ENCODE results near the gene APELA.
"Not testable (repeated sequence)": the region's sequence is repeated elsewhere in the genome, so short reads cannot be mapped to it uniquely, and the experiment has no call there.

Gene APELA

DNA sequence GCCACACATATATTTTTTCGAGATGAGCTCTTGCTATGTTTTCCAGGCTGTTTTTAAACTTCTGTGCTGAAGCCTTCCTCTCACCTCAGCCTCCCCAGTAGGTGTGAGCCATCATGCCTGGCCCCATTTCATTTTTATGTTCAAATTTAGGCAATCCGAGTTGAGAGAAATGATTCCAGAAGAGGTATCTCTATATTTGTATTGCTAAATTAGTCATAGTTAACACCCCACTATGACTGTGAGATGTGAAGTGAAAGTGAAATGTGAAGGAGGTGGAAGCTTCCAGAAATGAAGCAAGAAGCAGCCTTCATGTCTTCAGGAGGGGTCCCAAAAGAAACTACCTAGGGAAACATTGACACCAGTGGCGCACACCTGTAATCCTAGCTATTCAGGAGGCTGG, 17.7 kb downstream of the APELA start:
- peaks cover 15% of the 10 kb centered on the region for H3K27me3 Mint-ChIP-seq
- DNase-seq (no peak), ATAC-seq (no peak)
- no peaks in the 10 kb centered on the region for H3K4me1 Mint-ChIP-seq
- H3K4me3 Mint-ChIP-seq = no peak overlapping the region
- H3K36me3 Mint-ChIP-seq (ENCODE audit: low read depth) = no peaks in the 10 kb centered on the region
- H3K9me3 Mint-ChIP-seq = no peaks in the 10 kb centered on the region
- H3K27ac Mint-ChIP-seq = no peak overlapping the region

GRCh38 chr4:164902608-164903007, 25.6 kb downstream of the APELA start:
- DNase-seq = no peak
- H3K4me1 Mint-ChIP-seq = no peaks in the 10 kb centered on the region
- no peak overlapping the region for H3K27ac Mint-ChIP-seq
- no peaks in the 10 kb centered on the region for H3K36me3 Mint-ChIP-seq (ENCODE audit: low read depth)
- no peak for ATAC-seq
- peaks cover 4% of the 10 kb centered on the region for H3K27me3 Mint-ChIP-seq
- no peaks in the 10 kb centered on the region for H3K9me3 Mint-ChIP-seq
- no peak overlapping the region for H3K4me3 Mint-ChIP-seq

DNA sequence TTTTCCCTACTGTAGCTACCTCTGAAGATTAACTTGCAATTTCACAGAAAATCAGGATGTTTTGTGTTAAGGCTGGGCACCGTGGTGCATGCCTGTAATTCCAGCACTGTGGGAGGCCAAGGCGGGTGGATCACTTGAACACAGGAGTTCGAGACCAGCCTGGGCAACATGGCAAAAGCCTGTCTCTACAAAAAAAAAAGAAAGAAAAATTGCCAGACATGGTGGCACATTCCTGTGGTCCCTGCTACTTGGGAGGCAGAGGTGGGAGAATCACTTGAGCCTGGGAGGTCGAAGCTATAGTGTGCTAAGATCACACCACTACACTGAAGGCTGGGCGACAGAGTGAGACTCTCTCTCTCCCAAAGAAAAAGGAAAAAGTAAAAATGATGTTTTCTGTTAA, 27.4 kb downstream of the APELA start:
- Mint-ChIP-seq H3K36me3 (ENCODE audit: low read depth) (no peaks in the 10 kb centered on the region), H3K9me3 (no peaks in the 10 kb centered on the region), H3K27me3 (peaks cover 2% of the 10 kb centered on the region), H3K4me3 (no peak overlapping the region), H3K4me1 (no peaks in the 10 kb centered on the region), H3K27ac (no peak overlapping the region)
- no peak for DNase-seq
- no peak for ATAC-seq

GRCh38 chr4:164904941-164905340, 28.0 kb downstream of the APELA start:
- H3K4me1 Mint-ChIP-seq = no peaks in the 10 kb centered on the region
- H3K27me3 Mint-ChIP-seq = peaks cover 2% of the 10 kb centered on the region
- H3K4me3 Mint-ChIP-seq = no peak overlapping the region
- DNase-seq (no peak), ATAC-seq (no peak)
- no peaks in the 10 kb centered on the region for H3K9me3 Mint-ChIP-seq
- H3K27ac Mint-ChIP-seq = no peak overlapping the region
- no peaks in the 10 kb centered on the region for H3K36me3 Mint-ChIP-seq (ENCODE audit: low read depth)

GRCh38 chr4:164906368-164906767, 29.4 kb downstream of the APELA start:
- Mint-ChIP-seq H3K27ac (no peak overlapping the region), H3K27me3 (peaks cover 2% of the 10 kb centered on the region), H3K9me3 (no peaks in the 10 kb centered on the region), H3K36me3 (ENCODE audit: low read depth) (no peaks in the 10 kb centered on the region), H3K4me1 (no peaks in the 10 kb centered on the region), H3K4me3 (no peak overlapping the region)
- DNase-seq = no peak
- ATAC-seq = no peak

DNA sequence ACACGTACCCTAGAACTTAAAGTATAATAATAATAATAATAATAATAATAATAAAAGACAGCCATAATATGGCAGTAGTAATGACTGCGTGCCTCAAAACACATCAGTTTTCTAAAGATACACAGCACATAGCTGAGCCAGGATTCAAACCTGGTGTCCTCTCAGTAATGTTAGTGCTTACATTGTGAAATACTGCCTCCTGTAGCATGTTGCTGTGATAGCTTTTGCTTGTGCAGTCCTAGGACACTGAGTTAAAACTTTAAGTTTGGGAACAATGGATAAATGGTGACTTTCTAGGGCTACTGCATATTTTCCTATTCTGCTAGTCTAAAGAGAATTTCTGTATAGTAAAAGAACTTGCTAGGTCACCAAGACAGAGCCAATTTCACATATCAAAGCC, 36.5 kb downstream of the APELA start:
- not testable (repeated sequence) for H3K27ac Mint-ChIP-seq; DNase-seq; H3K27me3 Mint-ChIP-seq; H3K36me3 Mint-ChIP-seq (ENCODE audit: low read depth); H3K9me3 Mint-ChIP-seq; H3K4me3 Mint-ChIP-seq; H3K4me1 Mint-ChIP-seq; ATAC-seq

DNA sequence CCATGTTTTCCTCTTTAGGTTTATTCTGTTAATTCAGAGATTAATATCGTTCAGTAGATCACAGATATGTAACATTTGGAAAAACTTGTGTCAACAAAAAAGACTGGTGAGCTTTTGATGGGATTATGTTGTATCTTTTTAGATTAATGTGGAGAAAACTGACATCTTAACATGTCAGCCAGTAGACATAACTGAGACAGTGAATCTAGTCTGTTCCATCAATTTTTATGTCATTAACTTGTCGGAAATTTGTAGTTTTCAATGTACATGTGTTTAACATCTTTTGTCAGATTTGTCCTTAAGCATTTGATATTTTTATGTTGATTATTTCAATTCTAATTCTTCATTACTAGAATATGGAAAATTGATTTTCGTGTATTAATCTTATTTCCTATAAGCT, 42.0 kb downstream of the APELA start:
- no peak for ATAC-seq
- no peaks in the 10 kb centered on the region for H3K36me3 Mint-ChIP-seq (ENCODE audit: low read depth)

DNA sequence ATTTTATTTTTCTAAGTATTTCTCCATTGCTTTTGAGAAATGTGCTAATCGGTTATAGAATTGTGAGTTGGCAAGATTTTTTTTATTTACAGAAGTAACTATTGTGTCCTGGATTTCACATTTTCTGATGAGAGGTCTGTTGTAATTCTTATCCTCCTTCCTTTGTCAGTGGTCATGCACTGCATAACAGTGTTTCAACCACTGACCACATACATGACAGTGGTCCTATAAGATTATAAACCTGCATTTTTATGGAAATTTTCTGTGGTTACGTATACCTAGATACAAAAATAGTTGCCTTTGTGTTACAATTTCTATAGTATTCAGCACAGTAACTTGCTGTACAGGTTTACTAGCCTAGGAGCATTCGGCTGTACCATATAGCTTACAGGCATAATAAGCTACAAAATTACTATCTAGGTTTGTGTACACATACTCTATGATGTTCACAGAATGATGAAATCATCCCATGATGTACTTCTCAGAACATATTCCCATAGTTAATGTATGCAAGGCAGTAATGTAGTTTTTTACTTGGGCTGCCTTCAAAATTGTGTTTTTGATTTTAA, 47.8 kb downstream of the APELA start:
- ATAC-seq (no peak), DNase-seq (no peak)
- Mint-ChIP-seq H3K4me3 (no peak overlapping the region), H3K36me3 (ENCODE audit: low read depth) (no peaks in the 10 kb centered on the region), H3K27me3 (peaks cover 2% of the 10 kb centered on the region), H3K4me1 (no peaks in the 10 kb centered on the region), H3K27ac (no peak overlapping the region), H3K9me3 (no peaks in the 10 kb centered on the region)

More for the DNA sequence above, 42.0 kb downstream of the APELA start:
- no peaks in the 10 kb centered on the region for H3K9me3 Mint-ChIP-seq
- H3K4me3 Mint-ChIP-seq = no peak overlapping the region
- H3K4me1 Mint-ChIP-seq = no peaks in the 10 kb centered on the region
- DNase-seq = no peak
- H3K27ac Mint-ChIP-seq = no peak overlapping the region
- no peaks in the 10 kb centered on the region for H3K27me3 Mint-ChIP-seq

- Mint-ChIP-seq H3K27ac (no peak overlapping the region), H3K36me3 (ENCODE audit: low read depth) (no peaks in the 10 kb centered on the region), H3K4me1 (no peaks in the 10 kb centered on the region), H3K4me3 (no peak overlapping the region), H3K27me3 (peaks cover 2% of the 10 kb centered on the region), H3K9me3 (no peaks in the 10 kb centered on the region)
- ATAC-seq (no peak), DNase-seq (no peak)
Measured at GRCh38 chr4:164926301-164926700, 49.3 kb downstream of the APELA start.

DNA sequence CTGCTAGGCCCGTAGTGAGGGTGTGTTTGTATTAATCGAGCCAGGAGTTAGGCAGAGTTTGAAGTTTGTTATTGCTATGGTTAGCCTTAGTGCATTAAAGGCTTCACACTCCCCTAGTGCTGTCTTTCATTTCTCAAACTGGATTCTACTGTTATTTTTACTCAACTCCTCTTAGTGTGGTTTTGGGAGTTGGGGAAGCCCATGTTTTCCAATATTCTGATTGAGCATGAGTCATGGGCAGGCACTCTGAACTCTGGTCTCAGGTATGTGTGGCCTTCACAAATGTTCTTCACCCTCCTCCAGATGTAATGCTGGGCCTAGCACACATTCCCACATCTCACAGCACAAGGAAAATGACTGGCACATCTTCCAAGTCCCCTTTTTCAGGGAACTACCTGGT, 50.1 kb downstream of the APELA start:
- ATAC-seq = not testable (repeated sequence)

GRCh38 chr4:164930647-164931046, 53.7 kb downstream of the APELA start:
- Mint-ChIP-seq H3K4me1 (no peaks in the 10 kb centered on the region), H3K4me3 (no peak overlapping the region), H3K9me3 (no peaks in the 10 kb centered on the region), H3K27me3 (peaks cover 6% of the 10 kb centered on the region), H3K36me3 (ENCODE audit: low read depth) (no peaks in the 10 kb centered on the region), H3K27ac (no peak overlapping the region)
- no peak for ATAC-seq
- no peak for DNase-seq

More for the DNA sequence above, 50.1 kb downstream of the APELA start:
- not testable (repeated sequence) for H3K4me3 Mint-ChIP-seq; H3K9me3 Mint-ChIP-seq; H3K4me1 Mint-ChIP-seq; H3K27me3 Mint-ChIP-seq; DNase-seq; H3K36me3 Mint-ChIP-seq (ENCODE audit: low read depth); H3K27ac Mint-ChIP-seq

GRCh38 chr4:164931551-164932324, 54.8 kb downstream of the APELA start:
- no peaks in the 10 kb centered on the region for H3K4me1 Mint-ChIP-seq
- no peak overlapping the region for H3K27ac Mint-ChIP-seq
- ATAC-seq = no peak
- H3K36me3 Mint-ChIP-seq (ENCODE audit: low read depth) = no peaks in the 10 kb centered on the region
- no peak for DNase-seq
- no peaks in the 10 kb centered on the region for H3K9me3 Mint-ChIP-seq
- peaks cover 4% of the 10 kb centered on the region for H3K27me3 Mint-ChIP-seq
- no peak overlapping the region for H3K4me3 Mint-ChIP-seq

DNA sequence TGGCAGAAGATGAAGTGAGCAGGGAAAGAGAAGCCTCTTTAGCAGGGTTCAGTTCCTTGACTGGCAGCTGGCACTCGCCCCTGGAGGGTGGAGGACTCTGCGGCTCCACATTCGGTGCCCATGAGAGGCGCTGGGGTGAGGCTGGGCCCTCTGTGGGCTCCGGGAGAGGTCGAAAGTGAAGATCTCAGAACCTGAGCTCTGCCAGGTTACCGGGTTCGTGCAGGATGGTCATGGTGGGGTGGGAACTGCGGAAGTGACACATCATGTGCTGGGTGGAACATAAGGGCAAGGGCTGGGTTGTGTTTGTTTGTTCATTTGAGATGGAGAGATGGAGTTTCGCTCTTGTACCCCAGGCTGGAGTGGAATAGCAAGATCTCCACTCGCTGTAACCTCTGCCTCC, 56.3 kb downstream of the APELA start:
- no peak overlapping the region for H3K27ac Mint-ChIP-seq
- peaks cover 4% of the 10 kb centered on the region for H3K27me3 Mint-ChIP-seq
- H3K36me3 Mint-ChIP-seq (ENCODE audit: low read depth) = no peaks in the 10 kb centered on the region
- no peak overlapping the region for H3K4me3 Mint-ChIP-seq
- H3K4me1 Mint-ChIP-seq = no peaks in the 10 kb centered on the region
- H3K9me3 Mint-ChIP-seq = no peaks in the 10 kb centered on the region
- no peak for ATAC-seq
- no peak for DNase-seq

DNA sequence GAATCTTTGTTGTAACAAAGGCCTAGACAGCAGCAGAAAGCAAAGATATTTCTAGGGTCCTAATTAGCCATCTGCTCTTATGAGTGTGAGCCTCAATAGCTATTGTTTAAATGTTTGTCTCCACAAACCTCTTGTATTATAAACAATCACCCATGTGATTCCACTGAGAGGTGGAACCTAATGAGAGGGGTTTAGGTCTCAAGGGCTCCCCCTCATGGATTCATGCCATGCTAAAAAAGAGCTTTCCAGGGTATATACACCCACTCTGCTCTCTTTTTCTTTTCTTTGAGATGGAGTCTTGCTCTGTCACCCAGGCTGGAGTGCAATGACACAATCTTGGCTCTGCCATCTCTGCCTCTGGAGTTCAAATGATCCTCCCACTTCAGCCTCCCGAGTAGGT, 58.4 kb downstream of the APELA start:
- Mint-ChIP-seq H3K27ac (no peak overlapping the region), H3K4me3 (no peak overlapping the region), H3K27me3 (peaks cover 10% of the 10 kb centered on the region), H3K9me3 (no peaks in the 10 kb centered on the region), H3K36me3 (ENCODE audit: low read depth) (no peaks in the 10 kb centered on the region), H3K4me1 (no peaks in the 10 kb centered on the region)
- ATAC-seq = no peak
- no peak for DNase-seq

GRCh38 chr4:164935865-164936606, 59.1 kb downstream of the APELA start:
- not testable (repeated sequence) for H3K4me3 Mint-ChIP-seq; H3K27me3 Mint-ChIP-seq; H3K9me3 Mint-ChIP-seq; H3K27ac Mint-ChIP-seq; ATAC-seq; H3K4me1 Mint-ChIP-seq; H3K36me3 Mint-ChIP-seq (ENCODE audit: low read depth); DNase-seq
